ENCODE data around the gene S100A2. TPM values are rescaled to one million over a fixed set of nuclear protein-coding genes. Genes with fewer than 3 reads are reported as not detected.

Gene S100A2
- total and polyA plus RNA-seq, 2 donors (not counting 3 experiments of a cell fraction or from before 2014, with no cell fraction given): 4.0 to 4.3 TPM

DNA sequence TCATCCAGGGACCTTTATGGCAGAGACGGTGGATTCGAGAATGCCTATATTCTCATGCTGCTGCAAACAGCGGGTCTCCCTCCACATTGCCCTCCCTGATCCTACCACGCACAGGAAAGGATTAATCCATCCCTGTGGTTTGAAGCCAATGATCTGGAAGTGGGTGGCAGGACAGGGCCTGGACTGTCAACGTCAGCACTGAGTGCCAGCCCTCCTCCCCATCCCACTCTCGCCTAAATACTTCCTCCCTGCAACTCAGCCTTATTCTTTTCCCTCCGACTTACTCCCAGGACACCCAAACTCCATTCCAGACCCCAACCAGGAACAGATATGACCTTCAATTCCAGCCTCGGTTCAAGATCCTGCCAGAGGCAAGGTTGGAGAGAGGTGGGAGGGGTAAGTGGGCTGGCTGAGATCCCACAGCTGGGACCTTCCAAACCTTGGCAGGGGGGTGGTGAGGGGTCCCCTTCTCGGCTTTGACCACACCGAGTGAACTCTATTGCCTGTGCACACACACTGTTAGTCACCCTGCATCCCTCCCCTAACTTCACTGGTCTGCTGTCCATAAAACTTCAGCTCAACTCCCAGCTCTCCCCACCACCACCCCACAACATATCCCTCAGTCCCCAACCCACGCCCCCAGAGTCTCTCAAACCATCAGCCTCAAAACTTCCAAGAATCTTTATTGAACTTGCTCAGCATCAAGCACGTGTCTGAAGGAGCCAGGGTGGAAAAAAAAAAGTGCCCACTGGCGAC is 22.5 kb downstream of the S100A2 start:
- Histone ChIP-seq H3K9me1 (replicated peaks; ENCODE audit: control insufficient read depth, extremely low read depth, insufficient read depth, low read length) (no peaks in the 10 kb centered on the region), H4K20me1 (replicated peaks; ENCODE audit: control insufficient read depth, extremely low read depth, insufficient read depth, low read length) (no peaks in the 10 kb centered on the region), H3K9ac (replicated peaks; ENCODE audit: extremely low read depth, insufficient read depth, low read length) (no peak overlapping the region), H3K4me3 (replicated peaks in 1 of 3; ENCODE audit: insufficient read depth in 1 of 3, low read depth in 1 of 3, low read length in 3 of 3) (no peak overlapping the region), H3K9me3 (replicated peaks; ENCODE audit: control insufficient read depth, insufficient read depth, low read length) (no peaks in the 10 kb centered on the region), H3K27me3 (ENCODE audit: control insufficient read depth in 2 of 2, insufficient read depth in 2 of 2, low read length in 2 of 2) (no peaks in the 10 kb centered on the region), H3K27ac (ENCODE audit: insufficient read depth, low read depth, low read length) (no peak overlapping the region), H3K36me3 (ENCODE audit: control insufficient read depth in 2 of 2, extremely low read depth in 1 of 2, insufficient read depth in 2 of 2, low read length in 2 of 2) (no peaks in the 10 kb centered on the region), H3K4me1 (ENCODE audit: control insufficient read depth, extremely low read depth, insufficient read depth, low read length) (peaks cover 7% of the 10 kb centered on the region), H3K4me2 (ENCODE audit: insufficient read depth, low read length) (no peak overlapping the region), H2AFZ (ENCODE audit: low read depth, low read length) (no peak overlapping the region), H3K79me2 (ENCODE audit: control insufficient read depth, insufficient read depth, low read length) (no peaks in the 10 kb centered on the region)
- dilution Hi-C loops (cut with MboI; ENCODE audit: extremely low pct_ligation_motif_present, low sequenced_read_pairs) (no loop called here), intact Hi-C loops (cut with micrococcal nuclease) (no loop called here)
- TF ChIP-seq JUN (IDR thresholded peaks at IDR 0.05; ENCODE audit: borderline replicate concordance, insufficient read depth, insufficient read length, low read depth) (no peak), EZH2 (IDR thresholded peaks at IDR 0.05; ENCODE audit: borderline replicate concordance, low read depth, low read length, severe bottlenecking) (no peak), GATA2 (IDR thresholded peaks at IDR 0.05; ENCODE audit: insufficient read depth, insufficient read length, low read depth, low read length) (no peak), POLR2A (IDR thresholded peaks at IDR 0.05; ENCODE audit: low read depth, low read length) (no peak), POLR2AphosphoS5 (IDR thresholded peaks at IDR 0.05; ENCODE audit: insufficient read depth, low read depth, low read length) (no peak)
- TF ChIP-seq, protein P1, sequence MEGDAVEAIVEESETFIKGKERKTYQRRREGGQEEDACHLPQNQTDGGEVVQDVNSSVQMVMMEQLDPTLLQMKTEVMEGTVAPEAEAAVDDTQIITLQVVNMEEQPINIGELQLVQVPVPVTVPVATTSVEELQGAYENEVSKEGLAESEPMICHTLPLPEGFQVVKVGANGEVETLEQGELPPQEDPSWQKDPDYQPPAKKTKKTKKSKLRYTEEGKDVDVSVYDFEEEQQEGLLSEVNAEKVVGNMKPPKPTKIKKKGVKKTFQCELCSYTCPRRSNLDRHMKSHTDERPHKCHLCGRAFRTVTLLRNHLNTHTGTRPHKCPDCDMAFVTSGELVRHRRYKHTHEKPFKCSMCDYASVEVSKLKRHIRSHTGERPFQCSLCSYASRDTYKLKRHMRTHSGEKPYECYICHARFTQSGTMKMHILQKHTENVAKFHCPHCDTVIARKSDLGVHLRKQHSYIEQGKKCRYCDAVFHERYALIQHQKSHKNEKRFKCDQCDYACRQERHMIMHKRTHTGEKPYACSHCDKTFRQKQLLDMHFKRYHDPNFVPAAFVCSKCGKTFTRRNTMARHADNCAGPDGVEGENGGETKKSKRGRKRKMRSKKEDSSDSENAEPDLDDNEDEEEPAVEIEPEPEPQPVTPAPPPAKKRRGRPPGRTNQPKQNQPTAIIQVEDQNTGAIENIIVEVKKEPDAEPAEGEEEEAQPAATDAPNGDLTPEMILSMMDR (IDR thresholded peaks at IDR 0.05; ENCODE audit: extremely low read depth in 1 of 2, insufficient read depth in 1 of 2, low read depth in 1 of 2, low read length in 2 of 2): no peak
- no TSS peak for BruUV-seq (replicated peaks)
- DNase-seq (ENCODE audit: low read depth, low spot score) (no peak), FAIRE-seq (no peak)
- ChIA-PET CTCF (interaction anchor here (2.0 kb wide), 1 partner anchor 8 kb away, joined by 11 read pairs; the partner anchor contains the start of gene S100A6), POLR2A (no interaction called here)
